Common myeloid progenitor, CD34-positive (primary cell): Measurements from ENCODE around the gene MYCBPAP.
A peak's percentile ranks its signal among the peaks of the same experiment; 100 is the strongest.

ENCODE experiments used
- CTCF ChIA-PET: fragments of 350-600 bp; sonication (Branson Sonifier 250); formaldehyde crosslinking; loops from one replicate; lab custom pipeline; 2021; ENCODE audit warnings: antibody characterized with exemption; lab: Charles Lee
- POLR2A ChIA-PET: fragments of 350-600 bp; sonication (Branson Sonifier 250); formaldehyde crosslinking; loops from one replicate; lab custom pipeline; 2021; ENCODE audit warnings: antibody characterized with exemption; lab: Charles Lee
- DNase-seq, 3 donors: peaks; one replicate each; pipeline versions ENCODE4 v3.0.0 to v3.0.0-alpha.2; 2013
- H3K27ac ChIP-seq, 2 experiments: 1 replicate in 1 of 2; 2 replicates in 1 of 2; pipeline ENCODE4 v1.7.0; 2013; ENCODE audit warnings: inconsistent platforms in 2 of 2, low read length in 2 of 2, mild to moderate bottlenecking in 2 of 2, low read depth in 1 of 2, moderate library complexity in 1 of 2; ENCODE audit not compliant: severe bottlenecking in 2 of 2, insufficient read depth in 1 of 2, poor library complexity in 1 of 2
- H3K27me3 ChIP-seq, 5 experiments: replicated peaks in 2 of 5; 1 replicate in 3 of 5; 2 replicates in 2 of 5; pipeline versions ENCODE4 v1.6.1 to v1.7.0; 2013; ENCODE audit warnings: low read length in 4 of 5, mild to moderate bottlenecking in 2 of 5, moderate library complexity in 2 of 5, inconsistent platforms in 1 of 5; ENCODE audit not compliant: insufficient read depth in 5 of 5, control insufficient read depth in 4 of 5
- H3K36me3 ChIP-seq, 4 experiments: 1 replicate in 2 of 4; 2 replicates in 2 of 4; pipeline versions ENCODE4 v1.6.1 to v1.7.0; 2013; ENCODE audit warnings: low read length in 3 of 4, control low read depth in 1 of 4, mild to moderate bottlenecking in 1 of 4; ENCODE audit not compliant: control insufficient read depth in 4 of 4, insufficient read depth in 4 of 4
- H3K4me1 ChIP-seq, 4 experiments: 1 replicate in 3 of 4; 2 replicates in 1 of 4; pipeline versions ENCODE4 v1.6.1 to v1.7.1; 2013; ENCODE audit warnings: low read length in 3 of 4, mild to moderate bottlenecking in 3 of 4, control low read depth in 1 of 4, inconsistent platforms in 1 of 4, moderate library complexity in 1 of 4; ENCODE audit not compliant: control insufficient read depth in 4 of 4, insufficient read depth in 4 of 4; ENCODE audit errors: control extremely low read depth in 1 of 4
- H3K4me3 ChIP-seq, 7 experiments: 1 replicate in 4 of 7; 2 replicates in 3 of 7; pipeline versions ENCODE4 v1.5.1 to v1.7.0; 2013; ENCODE audit warnings: mild to moderate bottlenecking in 7 of 7, low read length in 6 of 7, moderate library complexity in 6 of 7, inconsistent platforms in 2 of 7, low read depth in 2 of 7, control low read depth in 1 of 7; ENCODE audit not compliant: insufficient read depth in 4 of 7, control insufficient read depth in 1 of 7; ENCODE audit errors: extremely low read depth in 1 of 7
- H3K9me3 ChIP-seq, 5 experiments: 1 replicate in 4 of 5; 2 replicates in 1 of 5; pipeline versions ENCODE4 v1.6.1 to v1.7.1; 2013; ENCODE audit warnings: low read length in 4 of 5, mild to moderate bottlenecking in 2 of 5, inconsistent platforms in 1 of 5, low read depth in 1 of 5, moderate library complexity in 1 of 5; ENCODE audit not compliant: control insufficient read depth in 4 of 5, insufficient read depth in 2 of 5; ENCODE audit errors: control extremely low read depth in 1 of 5
- WGBS: methylation state at CpG from one replicate; pipeline ENCODE4 v1.1.5; 2013; ENCODE audit not compliant: insufficient coverage; 5-methylcytosine and 5-hydroxymethylcytosine counted together

The MYCBPAP gene

GRCh38 chr17:50480854-50481490 is 27.3 kb upstream of the MYCBPAP start:
- ChIA-PET CTCF (interaction anchor here (1.3 to 4.1 kb wide), 3 partner anchors 20 to 214 kb away, joined by 4 to 14 read pairs (median 12); no protein-coding TSS in a partner anchor), POLR2A (no interaction called here)
- Histone ChIP-seq H3K36me3 (peaks cover 9 to 48% (median 29%) of the 10 kb centered on the region in 4 experiments), H3K4me3 (no peak overlapping the region), H3K9me3 (no peaks in the 10 kb centered on the region), H3K27ac (no peak overlapping the region), H3K4me1 (peaks cover 0 to 21% (median 18%) of the 10 kb centered on the region in 4 experiments), H3K27me3 (peaks cover 0 to 4% (median 0%) of the 10 kb centered on the region in 5 experiments)
- no CpG with 5 or more reads among the region's 2 CpGs for WGBS
- no peak for DNase-seq

- WGBS, result 100% methylated on average over 1 of the region's 4 CpGs
- no peak for DNase-seq
- CTCF ChIA-PET, result interaction anchor here (0.6 to 4.1 kb wide), 9 partner anchors 20 to 214 kb away, joined by 3 to 14 read pairs (median 3); no protein-coding TSS in a partner anchor
- Histone ChIP-seq H3K27me3 (peaks cover 0 to 2% (median 0%) of the 10 kb centered on the region in 5 experiments), H3K9me3 (no peaks in the 10 kb centered on the region), H3K4me1 (peaks cover 0 to 21% (median 18%) of the 10 kb centered on the region in 4 experiments), H3K36me3 (peaks cover 9 to 48% (median 30%) of the 10 kb centered on the region in 4 experiments), H3K4me3 (no peak overlapping the region), H3K27ac (no peak overlapping the region)
- POLR2A ChIA-PET, result no interaction called here
These were observed 26.6 kb upstream of the MYCBPAP start for GRCh38 chr17:50481648-50482047.

GRCh38 chr17:50482110-50482509 is 26.1 kb upstream of the MYCBPAP start:
- Histone ChIP-seq H3K4me3 (no peak overlapping the region), H3K27ac (no peak overlapping the region), H3K4me1 (peaks cover 0 to 21% (median 18%) of the 10 kb centered on the region in 4 experiments), H3K9me3 (no peaks in the 10 kb centered on the region), H3K27me3 (no peaks in the 10 kb centered on the region), H3K36me3 (peaks cover 9 to 48% (median 30%) of the 10 kb centered on the region in 4 experiments)
- CTCF ChIA-PET, result interaction anchor here (0.6 to 4.1 kb wide), 12 partner anchors 13 to 213 kb away, joined by 3 to 14 read pairs (median 3); partner anchors contain the start of gene CHAD
- POLR2A ChIA-PET, result no interaction called here
- no peak for DNase-seq
- WGBS, result 97% methylated on average over 19 of the region's 23 CpGs

GRCh38 chr17:50482516-50482915 is 25.7 kb upstream of the MYCBPAP start:
- H3K9me3 ChIP-seq, result no peaks in the 10 kb centered on the region
- 24% methylated on average over 3 of the region's 7 CpGs for WGBS
- H3K4me1 ChIP-seq, result peaks cover 0 to 21% (median 18%) of the 10 kb centered on the region in 4 experiments
- ChIA-PET CTCF (interaction anchor here (0.8 to 4.1 kb wide), 13 partner anchors 13 to 213 kb away, joined by 3 to 18 read pairs (median 4); partner anchors contain the start of gene CHAD), POLR2A (no interaction called here)
- peaks cover 9 to 48% (median 30%) of the 10 kb centered on the region in 4 experiments for H3K36me3 ChIP-seq
- H3K27ac ChIP-seq, result no peak overlapping the region
- H3K27me3 ChIP-seq, result no peaks in the 10 kb centered on the region
- H3K4me3 ChIP-seq, result no peak overlapping the region
- DNase-seq, result peak; percentile 77 to 87 (median 86)

- Histone ChIP-seq H3K27me3 (no peaks in the 10 kb centered on the region), H3K4me1 (peaks cover 0 to 18% (median 15%) of the 10 kb centered on the region in 4 experiments), H3K27ac (no peak overlapping the region), H3K4me3 (no peak overlapping the region), H3K36me3 (peaks cover 9 to 48% (median 31%) of the 10 kb centered on the region in 4 experiments), H3K9me3 (no peaks in the 10 kb centered on the region)
- WGBS, result 93% methylated on average over 3 of the region's 5 CpGs
- no peak for DNase-seq
- ChIA-PET CTCF (interaction anchor here (0.6 to 4.1 kb wide), 18 partner anchors 11 to 370 kb away, joined by 3 to 18 read pairs (median 4); partner anchors contain the start of gene LRRC59), POLR2A (no interaction called here)
These were observed 25.0 kb upstream of the MYCBPAP start for GRCh38 chr17:50483266-50483665.

GRCh38 chr17:50484386-50485155 is 23.7 kb upstream of the MYCBPAP start:
- no peak overlapping the region for H3K4me3 ChIP-seq
- H3K27me3 ChIP-seq, result no peaks in the 10 kb centered on the region
- peaks cover 0 to 11% (median 7%) of the 10 kb centered on the region in 4 experiments for H3K4me1 ChIP-seq
- H3K36me3 ChIP-seq, result peaks cover 9 to 48% (median 31%) of the 10 kb centered on the region in 4 experiments
- no peak for DNase-seq
- POLR2A ChIA-PET, result no interaction called here
- no peak overlapping the region for H3K27ac ChIP-seq
- no peaks in the 10 kb centered on the region for H3K9me3 ChIP-seq
- 97% methylated on average over 7 of the region's 11 CpGs for WGBS
- CTCF ChIA-PET, result interaction anchor here (0.8 to 4.1 kb wide), 12 partner anchors 9 to 368 kb away, joined by 3 to 18 read pairs (median 5); partner anchors contain the start of genes CHAD and LRRC59
